Suprapubic skin (tissue), 4 donors: Measurements from ENCODE around the gene RNF130. TPM values are rescaled to one million over a fixed set of nuclear protein-coding genes. Genes with fewer than 3 reads are reported as not detected.

Source experiments
- DNase-seq, 2 donors: peaks; one replicate each; pipeline ENCODE4 v3.0.0-alpha.2; 2019; ENCODE audit warnings: low spot score in 2 of 2
- H3K27ac ChIP-seq: fragments of 200-600 bp; sonication (generic); one replicate; pipeline ENCODE4 v1.5.1; 2019
- H3K27me3 ChIP-seq: fragments of 200-600 bp; sonication (generic); one replicate; pipeline ENCODE4 v1.5.1; 2019
- H3K36me3 ChIP-seq: fragments of 200-600 bp; sonication (generic); one replicate; pipeline ENCODE4 v1.5.1; 2019
- H3K4me1 ChIP-seq: fragments of 200-600 bp; sonication (generic); one replicate; pipeline ENCODE4 v1.5.1; 2019
- H3K4me3 ChIP-seq: fragments of 200-600 bp; sonication (generic); one replicate; pipeline ENCODE4 v1.5.1; 2019; ENCODE audit warnings: mild to moderate bottlenecking
- H3K9me3 ChIP-seq: fragments of 200-600 bp; sonication (generic); one replicate; pipeline ENCODE4 v1.5.1; 2019
- EP300 ChIP-seq: sonication (generic); formaldehyde crosslinking; IDR thresholded peaks from one replicate; pipeline ENCODE4 v1.6.1; 2017; ENCODE audit warnings: antibody characterized with exemption
- POLR2A ChIP-seq, 2 donors: fragments of 450-650 bp; IDR thresholded peaks; one replicate each; pipeline ENCODE4 v1.6.1; 2017; ENCODE audit warnings: antibody characterized with exemption in 2 of 2, mild to moderate bottlenecking in 2 of 2, moderate library complexity in 2 of 2
- POLR2AphosphoS5 ChIP-seq, 3 donors: sonication (generic); formaldehyde crosslinking; IDR thresholded peaks; one replicate each; pipeline ENCODE4 v1.6.1; 2017; ENCODE audit warnings: antibody characterized with exemption in 3 of 3
- WGBS: methylation state at CpG from one replicate; pipeline ENCODE4 v1.1.5; 2018; 5-methylcytosine and 5-hydroxymethylcytosine counted together
- total RNA-seq, 4 donors: library from RNA; depleted of rRNA; stranded (reverse); fragments of >200 nt; gene quantifications; one replicate each; pipeline ENCODE4 v1.1.0, GENCODE V29; 2016
- TF ChIP-seq, protein P1 (sequence below), 2 donors: fragments of 200-600 bp in 1 of 2; fragments of 450-650 bp in 1 of 2; sonication (generic) in 1 of 2; IDR thresholded peaks; one replicate each; pipeline ENCODE4 v1.5.1; 2016 to 2019; ENCODE audit warnings: antibody characterized with exemption in 2 of 2, mild to moderate bottlenecking in 1 of 2, moderate library complexity in 1 of 2

Gene RNF130
- total RNA-seq, 4 donors from 2014 or later = 24.8 to 37.2 (median 29.8) TPM

DNA sequence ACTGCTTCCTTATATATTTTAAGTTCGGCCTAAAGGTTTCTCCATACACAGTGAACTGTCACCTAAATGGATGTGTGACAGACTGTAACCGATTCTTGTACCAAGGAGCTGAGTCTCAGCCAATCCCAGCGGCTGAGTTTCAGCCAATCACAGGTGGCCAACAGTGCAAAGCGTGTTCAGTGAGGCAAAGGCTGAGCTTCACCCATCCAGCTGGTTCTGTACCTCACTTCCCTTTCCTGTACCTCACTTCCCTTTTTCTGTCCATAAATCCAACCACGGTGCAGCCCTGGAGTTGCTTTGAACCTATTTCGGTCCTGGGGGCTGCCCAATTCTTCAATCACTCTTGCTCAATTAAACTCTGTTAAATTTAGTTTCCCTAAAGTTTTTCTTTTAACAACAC is 148.1 kb downstream of the RNF130 start:
- Histone ChIP-seq H3K4me3 (no peak overlapping the region), H3K27ac (no peak overlapping the region), H3K36me3 (no peaks in the 10 kb centered on the region), H3K9me3 (no peaks in the 10 kb centered on the region), H3K4me1 (no peaks in the 10 kb centered on the region), H3K27me3 (no peaks in the 10 kb centered on the region)
- peak in 1 of 2 donors; percentile 16 for DNase-seq
- TF ChIP-seq POLR2AphosphoS5 (IDR thresholded peaks at IDR 0.05) (no peak), POLR2A (IDR thresholded peaks at IDR 0.05) (no peak)
- TF ChIP-seq, protein P1, sequence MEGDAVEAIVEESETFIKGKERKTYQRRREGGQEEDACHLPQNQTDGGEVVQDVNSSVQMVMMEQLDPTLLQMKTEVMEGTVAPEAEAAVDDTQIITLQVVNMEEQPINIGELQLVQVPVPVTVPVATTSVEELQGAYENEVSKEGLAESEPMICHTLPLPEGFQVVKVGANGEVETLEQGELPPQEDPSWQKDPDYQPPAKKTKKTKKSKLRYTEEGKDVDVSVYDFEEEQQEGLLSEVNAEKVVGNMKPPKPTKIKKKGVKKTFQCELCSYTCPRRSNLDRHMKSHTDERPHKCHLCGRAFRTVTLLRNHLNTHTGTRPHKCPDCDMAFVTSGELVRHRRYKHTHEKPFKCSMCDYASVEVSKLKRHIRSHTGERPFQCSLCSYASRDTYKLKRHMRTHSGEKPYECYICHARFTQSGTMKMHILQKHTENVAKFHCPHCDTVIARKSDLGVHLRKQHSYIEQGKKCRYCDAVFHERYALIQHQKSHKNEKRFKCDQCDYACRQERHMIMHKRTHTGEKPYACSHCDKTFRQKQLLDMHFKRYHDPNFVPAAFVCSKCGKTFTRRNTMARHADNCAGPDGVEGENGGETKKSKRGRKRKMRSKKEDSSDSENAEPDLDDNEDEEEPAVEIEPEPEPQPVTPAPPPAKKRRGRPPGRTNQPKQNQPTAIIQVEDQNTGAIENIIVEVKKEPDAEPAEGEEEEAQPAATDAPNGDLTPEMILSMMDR (IDR thresholded peaks at IDR 0.05) = no peak
- WGBS = 90% methylated on average over 6 of the region's 6 CpGs

DNA sequence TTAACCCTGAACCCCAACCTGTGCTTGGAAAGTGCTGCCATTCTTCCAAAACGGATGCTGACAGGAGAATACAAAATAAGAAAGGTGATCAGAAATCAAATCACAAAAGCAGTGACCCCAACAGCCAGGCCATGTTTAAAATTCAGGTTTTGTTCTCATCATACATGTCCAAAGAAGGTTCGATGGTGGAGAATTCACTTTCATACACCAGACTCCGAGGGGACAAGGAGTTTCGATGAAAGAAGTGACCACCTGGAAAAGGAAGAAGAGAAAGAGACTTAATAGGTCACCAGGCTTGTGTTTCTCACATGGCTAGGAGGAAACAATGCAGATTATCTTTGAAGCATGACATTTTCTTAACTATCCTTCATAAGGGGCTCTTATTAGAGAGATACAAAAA is 151.4 kb downstream of the RNF130 start:
- no peak for DNase-seq
- 89% methylated on average over 4 of the region's 4 CpGs for WGBS
- no peaks in the 10 kb centered on the region for H3K27me3 ChIP-seq
- H3K36me3 ChIP-seq = no peaks in the 10 kb centered on the region
- H3K4me3 ChIP-seq = no peak overlapping the region
- no peak overlapping the region for H3K27ac ChIP-seq
- no peaks in the 10 kb centered on the region for H3K4me1 ChIP-seq
- TF ChIP-seq POLR2AphosphoS5 (IDR thresholded peaks at IDR 0.05) (no peak), EP300 (no peak), POLR2A (IDR thresholded peaks at IDR 0.05) (no peak)
- TF ChIP-seq, protein P1 (IDR thresholded peaks at IDR 0.05) = no peak
- H3K9me3 ChIP-seq = no peaks in the 10 kb centered on the region

DNA sequence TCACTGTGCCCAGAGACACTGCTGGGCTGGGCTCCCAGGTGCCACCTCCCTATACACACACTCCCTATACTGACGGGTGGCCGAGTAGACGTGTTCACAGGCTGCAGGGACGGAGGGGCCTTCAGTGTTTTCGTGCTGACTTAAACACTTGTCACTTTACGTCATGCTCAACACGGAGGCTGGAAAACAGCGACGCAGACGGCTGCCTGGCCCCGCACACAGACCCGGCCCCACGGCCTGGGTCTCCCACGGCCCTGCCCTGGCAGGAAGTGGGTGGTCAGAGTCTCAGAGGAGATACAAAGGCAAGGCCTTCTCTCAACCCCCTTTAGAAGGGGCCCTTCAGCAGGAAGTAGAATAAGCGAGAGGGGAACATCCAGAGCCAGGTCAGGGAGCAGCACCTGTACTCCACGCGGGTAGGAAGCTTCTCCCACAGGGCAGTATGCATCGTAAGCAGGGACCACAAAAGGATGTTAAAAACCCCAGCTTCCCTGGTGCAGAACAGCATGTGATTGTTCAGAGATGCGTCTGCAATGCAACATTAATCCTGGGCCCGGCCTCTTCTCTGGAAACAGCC is 152.0 kb downstream of the RNF130 start:
- Histone ChIP-seq H3K9me3 (no peaks in the 10 kb centered on the region), H3K4me1 (peaks cover 1% of the 10 kb centered on the region), H3K27ac (no peak overlapping the region), H3K4me3 (no peak overlapping the region), H3K27me3 (no peaks in the 10 kb centered on the region), H3K36me3 (no peaks in the 10 kb centered on the region)
- no peak for TF ChIP-seq POLR2AphosphoS5 (IDR thresholded peaks at IDR 0.05)
- TF ChIP-seq, protein P1 (IDR thresholded peaks at IDR 0.05) = no peak
- no peak for TF ChIP-seq EP300
- no peak for TF ChIP-seq POLR2A (IDR thresholded peaks at IDR 0.05)
- WGBS = 87% methylated on average over 18 of the region's 20 CpGs
- DNase-seq = peak in 1 of 2 donors; percentile 41

DNA sequence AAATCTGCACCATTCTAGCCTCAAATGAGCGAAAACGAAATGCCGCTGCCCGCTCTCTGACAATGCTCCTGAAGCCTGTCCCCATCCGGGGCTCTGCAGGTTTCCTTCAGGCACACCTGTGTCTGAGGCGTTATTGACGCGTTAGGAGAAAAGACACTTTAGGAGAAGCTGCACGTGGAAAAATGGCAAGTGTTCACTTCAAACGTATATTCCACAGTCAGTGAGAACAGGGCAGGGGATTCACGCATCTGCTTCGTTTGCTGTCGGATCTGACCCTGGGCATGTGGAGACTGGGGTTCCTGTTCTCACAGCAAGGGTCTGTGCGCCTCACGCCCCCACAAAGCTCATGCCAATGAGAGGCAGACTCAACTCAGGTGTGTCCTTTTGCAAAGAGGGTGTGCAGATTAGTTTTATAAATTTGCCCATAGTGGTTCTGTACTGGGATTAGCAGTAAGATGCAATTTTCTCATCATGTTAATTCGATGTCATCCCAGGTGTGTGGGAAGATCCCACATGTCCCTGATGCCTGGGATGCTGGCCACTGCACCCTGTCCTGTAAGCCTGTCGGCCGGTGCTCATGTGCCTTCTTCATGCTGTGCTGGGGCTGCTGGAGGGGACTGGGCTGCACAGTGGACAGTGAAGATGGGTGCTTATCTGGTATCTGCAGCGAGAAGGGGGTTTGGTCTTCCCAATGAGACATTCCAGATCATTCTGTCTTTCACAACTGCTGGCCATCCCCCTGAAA is 152.6 kb downstream of the RNF130 start:
- peak in 1 of 2 donors; percentile 69 for DNase-seq
- WGBS = 83% methylated on average over 15 of the region's 19 CpGs
- H3K4me3 ChIP-seq = no peak overlapping the region
- H3K4me1 ChIP-seq = peaks cover 7% of the 10 kb centered on the region
- no peak overlapping the region for H3K27ac ChIP-seq
- no peaks in the 10 kb centered on the region for H3K27me3 ChIP-seq
- no peaks in the 10 kb centered on the region for H3K9me3 ChIP-seq
- no peaks in the 10 kb centered on the region for H3K36me3 ChIP-seq
- TF ChIP-seq, protein P1 (IDR thresholded peaks at IDR 0.05) = no peak
- TF ChIP-seq EP300 = no peak
- no peak for TF ChIP-seq POLR2AphosphoS5 (IDR thresholded peaks at IDR 0.05)
- TF ChIP-seq POLR2A (IDR thresholded peaks at IDR 0.05) = no peak

DNA sequence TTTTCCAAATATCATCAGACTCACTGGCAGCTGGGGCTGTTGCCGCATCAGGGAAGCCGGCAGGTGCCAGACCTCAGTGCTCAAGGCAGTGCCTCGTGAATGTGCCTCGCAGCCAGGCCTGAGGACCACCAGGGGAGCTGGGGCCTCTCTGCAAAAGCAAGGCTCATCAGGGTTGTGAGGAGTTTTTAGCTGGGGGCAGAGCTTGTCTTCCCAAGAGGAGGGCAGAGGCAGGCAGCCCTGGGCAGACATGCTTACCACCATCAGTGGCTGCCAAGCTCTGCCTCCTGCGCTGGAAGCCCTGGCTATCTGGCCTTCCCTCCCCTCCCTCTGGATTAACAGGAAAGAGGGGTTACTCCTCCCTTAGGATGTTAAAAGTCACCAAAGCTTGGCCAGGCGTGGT is 155.0 kb downstream of the RNF130 start:
- H3K27ac ChIP-seq = no peak overlapping the region
- 78% methylated on average over 5 of the region's 6 CpGs for WGBS
- H3K4me1 ChIP-seq = peaks cover 25% of the 10 kb centered on the region
- H3K36me3 ChIP-seq = no peaks in the 10 kb centered on the region
- H3K27me3 ChIP-seq = no peaks in the 10 kb centered on the region
- H3K9me3 ChIP-seq = no peaks in the 10 kb centered on the region
- DNase-seq = peak in 1 of 2 donors; percentile 48
- no peak overlapping the region for H3K4me3 ChIP-seq
- TF ChIP-seq POLR2AphosphoS5 (IDR thresholded peaks at IDR 0.05) (no peak), POLR2A (IDR thresholded peaks at IDR 0.05) (no peak), EP300 (no peak)
- TF ChIP-seq, protein P1 (IDR thresholded peaks at IDR 0.05) = no peak
